Epidermal melanocyte (primary cell): ENCODE measurements around the gene CENPU.
"Not testable (repeated sequence)": the region's sequence is repeated elsewhere in the genome, so short reads cannot be mapped to it uniquely, and the experiment has no call there.

ENCODE experiments used
- DNase-seq: peaks from one replicate; pipeline ENCODE4 v3.0.0; 2011; ENCODE audit warnings: low spot score; ENCODE audit not compliant: insufficient read length

The CENPU gene, protein sequence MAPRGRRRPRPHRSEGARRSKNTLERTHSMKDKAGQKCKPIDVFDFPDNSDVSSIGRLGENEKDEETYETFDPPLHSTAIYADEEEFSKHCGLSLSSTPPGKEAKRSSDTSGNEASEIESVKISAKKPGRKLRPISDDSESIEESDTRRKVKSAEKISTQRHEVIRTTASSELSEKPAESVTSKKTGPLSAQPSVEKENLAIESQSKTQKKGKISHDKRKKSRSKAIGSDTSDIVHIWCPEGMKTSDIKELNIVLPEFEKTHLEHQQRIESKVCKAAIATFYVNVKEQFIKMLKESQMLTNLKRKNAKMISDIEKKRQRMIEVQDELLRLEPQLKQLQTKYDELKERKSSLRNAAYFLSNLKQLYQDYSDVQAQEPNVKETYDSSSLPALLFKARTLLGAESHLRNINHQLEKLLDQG

DNA sequence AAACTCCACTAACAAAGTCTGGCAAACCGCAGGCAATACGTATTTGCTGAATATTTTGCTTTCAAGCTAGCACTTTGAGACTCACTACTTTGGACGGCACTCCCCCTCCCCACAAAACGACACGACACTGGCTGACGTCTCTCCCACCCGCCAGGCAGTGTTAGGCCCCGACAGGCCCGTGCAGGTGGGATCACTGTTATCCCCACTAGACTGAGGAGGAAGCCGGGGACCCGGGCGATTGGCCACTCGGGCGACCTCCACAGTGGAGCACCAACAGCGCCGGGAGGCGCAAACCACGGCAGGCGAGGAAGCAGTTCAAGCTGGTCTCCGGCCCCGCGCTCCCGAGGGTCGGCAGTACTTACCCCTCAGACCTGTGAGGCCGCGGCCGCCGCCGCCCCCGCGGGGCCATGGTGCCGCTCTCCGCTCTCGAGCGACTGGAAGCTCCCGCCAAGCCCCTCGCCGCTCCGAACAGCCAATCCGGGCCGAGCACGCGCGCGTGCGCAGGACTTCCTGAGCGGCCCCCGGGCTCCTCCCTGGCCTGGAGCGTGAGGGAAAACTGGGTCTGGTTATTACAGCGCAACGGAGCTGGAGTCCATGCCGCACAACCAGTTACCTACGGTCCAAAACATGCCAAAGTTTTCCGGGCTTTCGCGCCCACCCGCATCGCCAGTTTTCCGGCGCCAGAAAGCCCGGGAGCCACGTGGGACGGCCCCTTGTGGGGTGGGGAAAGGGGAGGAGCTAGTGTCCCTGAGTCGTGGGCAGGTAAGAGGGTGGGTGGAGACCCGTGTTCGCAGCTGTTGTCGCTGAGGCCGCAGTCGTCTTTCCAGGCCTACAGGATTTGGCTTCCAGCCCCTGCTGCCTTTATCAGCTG, at the start of gene CENPU:
Gene CENPU (minus strand): TSS at position 443 of the 871 bp plus-strand sequence. CDS start 34 bp downstream, at position 409.
- DNase-seq: peak; percentile 99

DNA sequence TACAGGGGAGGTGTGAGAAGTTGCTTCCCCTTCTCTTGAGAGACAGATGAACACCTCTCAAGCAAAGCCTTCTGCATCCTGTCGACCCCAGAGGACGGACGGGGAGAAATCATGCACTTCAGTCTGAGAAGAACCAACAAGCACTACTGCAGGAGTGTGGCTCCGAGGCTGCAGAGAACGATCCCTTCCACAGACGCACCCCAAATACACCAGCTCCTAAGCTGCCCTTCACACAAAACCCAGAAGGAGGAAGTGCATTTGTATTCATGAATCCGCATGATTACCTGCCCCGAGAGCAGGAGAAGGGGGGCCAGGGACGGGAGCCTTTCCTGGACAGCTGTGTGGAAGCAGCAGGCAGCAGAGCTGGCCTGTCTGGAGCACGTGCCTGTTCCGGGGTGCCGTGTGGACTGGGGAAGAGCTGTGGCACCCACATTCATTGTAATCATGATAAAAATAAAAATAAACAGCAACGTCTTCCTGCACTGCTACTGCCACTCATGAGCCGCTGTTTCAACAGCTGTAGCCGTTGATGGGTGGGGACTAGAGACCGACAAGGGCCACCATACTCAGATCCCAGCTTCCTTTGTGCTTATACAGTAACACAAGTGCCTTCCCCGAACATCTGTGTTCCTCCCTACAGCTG, 49.0 kb upstream of the CENPU start:
- DNase-seq: no peak

DNA sequence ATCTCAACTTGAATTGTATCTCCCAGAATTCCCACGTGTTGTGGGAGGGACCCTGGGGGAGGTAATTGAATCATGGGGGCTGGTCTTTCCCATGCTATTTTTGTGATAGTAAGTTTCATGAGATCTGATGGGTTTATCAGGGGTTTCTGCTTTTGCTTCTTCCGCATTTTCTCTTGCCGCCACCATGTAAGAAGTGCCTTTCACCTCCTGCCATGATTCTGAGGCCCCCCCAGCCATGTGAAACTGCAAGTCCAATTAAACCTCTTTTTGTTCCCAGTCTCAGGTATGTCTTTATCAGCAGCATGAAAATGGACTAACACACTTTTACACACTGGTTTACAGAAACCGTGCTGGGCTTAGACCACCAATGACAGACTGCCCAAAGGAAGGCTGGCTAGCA, 45.3 kb upstream of the CENPU start:
- DNase-seq: not testable (repeated sequence)

DNA sequence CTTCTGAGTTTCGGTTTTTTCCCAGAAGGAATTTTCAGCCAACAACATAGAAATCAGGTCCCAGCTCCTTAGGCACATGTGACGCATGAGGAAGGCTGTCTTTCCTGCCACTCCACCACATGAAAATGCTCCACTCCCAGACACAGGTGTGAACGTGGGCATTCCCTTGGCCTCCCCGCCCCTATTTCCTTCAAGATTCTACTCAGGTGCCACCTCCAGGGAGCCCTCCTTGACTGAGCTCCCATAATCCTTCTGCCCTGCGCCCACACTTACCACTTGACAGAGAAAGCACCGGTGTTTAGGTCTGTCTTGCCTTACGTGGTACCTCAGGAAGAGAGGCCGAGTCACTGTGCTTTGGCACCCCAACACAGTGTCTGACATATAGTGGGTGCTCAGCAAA, 44.4 kb upstream of the CENPU start:
- DNase-seq: no peak

DNA sequence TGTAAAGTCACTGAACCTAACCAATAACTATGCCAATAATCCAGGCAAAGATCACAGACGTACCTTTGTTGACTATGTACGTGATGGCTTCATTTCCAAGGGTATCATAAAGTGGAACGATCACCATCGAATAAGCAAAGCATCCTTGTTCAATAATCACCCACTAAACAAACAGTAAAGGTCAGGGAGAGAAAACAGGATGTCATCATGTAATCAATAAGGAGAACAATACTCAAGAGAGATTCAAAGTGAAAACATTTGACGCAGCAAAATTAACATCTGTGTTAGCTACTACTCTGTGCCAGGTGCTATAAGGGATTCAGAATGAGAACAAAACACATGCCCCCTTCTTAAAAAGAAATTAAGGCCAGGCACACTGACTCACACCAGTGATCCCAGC, 42.9 kb upstream of the CENPU start:
- no peak for DNase-seq

DNA sequence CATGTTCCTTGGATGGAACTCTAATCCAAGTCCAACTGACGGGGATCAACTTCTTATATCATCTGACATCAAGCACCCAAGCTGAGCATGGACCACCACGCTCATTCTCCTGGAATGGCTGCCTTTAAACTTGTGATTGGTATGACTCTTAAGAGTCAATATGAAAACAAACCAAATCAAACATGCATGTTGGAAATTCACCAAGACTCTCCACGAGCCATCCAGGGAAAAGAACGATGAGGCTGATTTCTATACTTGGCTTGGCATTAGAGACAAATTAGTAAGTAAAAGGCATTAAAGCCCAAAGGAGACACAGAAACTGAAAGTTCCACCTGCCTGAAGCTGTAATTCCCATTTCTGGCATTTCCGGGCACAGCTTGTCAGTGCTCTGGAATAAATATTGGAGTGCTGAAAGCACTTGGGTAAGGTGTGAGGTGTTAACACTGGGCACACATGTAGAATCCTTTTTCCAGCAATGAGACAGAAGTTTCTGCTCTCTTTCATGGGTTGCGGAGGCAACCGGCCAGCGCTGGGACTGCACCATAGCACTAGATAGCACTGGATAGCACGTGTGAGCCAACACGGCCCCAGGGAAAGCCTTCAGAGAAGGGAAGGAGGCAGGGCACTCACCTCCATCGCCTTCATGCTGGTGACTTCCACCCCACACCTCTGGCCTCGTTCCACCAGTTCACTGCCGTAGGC, 42.1 kb upstream of the CENPU start:
- no peak for DNase-seq

DNA sequence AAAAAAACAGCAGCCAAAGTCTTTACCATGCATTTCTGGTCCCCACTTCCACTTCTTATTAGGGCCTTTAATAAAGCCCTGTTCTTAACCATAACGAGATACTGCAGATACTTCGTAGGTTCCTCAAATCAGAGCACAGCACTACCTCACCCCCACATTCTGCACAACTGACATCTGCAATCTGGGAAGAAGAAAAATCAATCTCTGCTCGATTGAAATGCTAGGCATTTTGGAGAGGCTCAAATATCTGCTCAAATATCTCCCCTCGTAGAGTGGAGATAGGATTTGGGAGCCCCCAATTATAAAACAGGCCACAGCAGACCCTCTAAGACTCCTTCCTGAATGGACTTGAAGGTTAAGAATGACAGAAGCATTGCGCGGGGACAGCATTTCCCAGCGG, 40.3 kb upstream of the CENPU start:
- DNase-seq: no peak

DNA sequence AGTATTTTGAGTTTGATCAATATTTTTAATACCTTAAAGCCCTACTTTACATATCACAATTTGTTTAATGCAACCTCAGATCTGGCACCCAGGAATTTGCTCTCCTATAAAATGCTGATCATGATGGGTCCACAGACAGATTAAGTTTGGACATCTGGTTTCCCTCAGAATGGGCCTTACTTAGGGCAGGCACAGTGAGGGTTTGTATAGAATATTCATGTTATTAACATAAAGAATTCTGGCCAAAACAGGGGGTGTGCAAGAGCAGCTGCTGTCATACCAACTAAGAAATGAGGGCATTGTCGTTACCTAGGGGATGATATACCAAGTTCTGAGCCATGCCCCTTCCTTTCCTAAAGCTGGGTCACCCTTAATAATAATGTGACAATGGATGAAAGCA, 37.5 kb upstream of the CENPU start:
- no peak for DNase-seq

DNA sequence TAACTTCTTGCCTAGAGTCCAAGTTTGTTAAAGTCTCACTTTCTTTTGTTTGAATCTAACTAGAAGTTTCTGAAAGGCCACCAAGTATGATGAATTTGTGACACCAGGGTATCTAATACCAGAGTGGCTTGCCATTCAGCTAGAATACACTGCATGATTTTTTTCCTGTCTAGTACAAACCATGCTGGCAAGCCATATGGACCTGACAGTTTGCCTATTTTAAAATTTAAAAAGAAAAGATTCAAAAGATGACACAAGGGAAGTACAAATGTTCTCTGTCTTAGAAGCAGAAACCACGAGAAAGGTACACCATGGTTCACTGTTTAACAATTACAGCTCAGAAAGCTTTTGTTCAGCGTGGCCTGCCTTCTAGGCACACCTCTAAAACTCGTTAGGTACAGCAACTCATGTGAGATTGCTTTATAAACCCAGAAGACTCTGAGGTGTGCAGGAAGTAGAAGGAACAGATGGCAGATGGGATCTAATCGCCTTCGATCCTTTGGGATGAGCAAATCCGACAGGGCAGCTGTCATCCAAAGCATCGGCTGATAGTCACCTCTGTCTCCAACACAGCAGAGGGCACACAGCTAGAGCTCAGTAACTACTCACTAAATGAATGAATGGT, 35.4 kb upstream of the CENPU start:
- no peak for DNase-seq

DNA sequence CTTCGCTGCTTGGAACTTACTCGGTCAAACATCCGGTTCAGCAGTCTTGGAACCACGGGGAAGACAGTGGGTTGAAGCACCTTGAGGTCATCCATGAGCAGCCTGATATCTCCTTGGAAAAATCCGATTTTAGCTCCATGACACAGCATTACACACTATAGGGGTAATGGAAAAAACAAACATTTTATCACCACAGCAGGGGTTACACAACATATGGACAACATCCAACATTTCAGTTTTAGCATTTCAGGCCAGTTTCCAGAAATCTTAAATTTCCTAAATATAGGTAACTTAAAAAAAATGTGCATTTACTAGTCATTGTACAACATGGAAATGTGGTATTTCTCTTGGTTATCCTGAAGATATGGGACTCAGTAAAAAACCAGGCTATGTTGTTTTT, 34.4 kb upstream of the CENPU start:
- no peak for DNase-seq

DNA sequence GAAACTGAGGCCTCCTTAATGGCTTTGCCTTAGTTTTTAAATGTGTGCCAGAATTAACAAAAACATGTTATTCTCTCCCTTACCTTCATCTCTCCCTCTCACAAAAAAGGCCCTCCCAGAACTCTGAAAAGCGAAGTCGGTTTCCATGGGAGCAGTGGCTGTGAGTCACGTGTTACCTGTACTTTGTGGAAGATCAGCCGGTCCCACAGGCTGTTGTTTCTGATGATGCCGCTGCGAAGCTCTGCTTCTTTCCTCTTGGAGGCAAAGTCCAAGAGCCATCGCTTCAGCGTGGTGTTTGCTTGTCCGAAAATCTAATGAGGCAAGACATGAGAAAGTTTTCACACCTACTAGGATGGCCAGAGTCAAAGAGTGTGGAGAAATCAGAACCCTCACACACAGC, 32.5 kb upstream of the CENPU start:
- no peak for DNase-seq

DNA sequence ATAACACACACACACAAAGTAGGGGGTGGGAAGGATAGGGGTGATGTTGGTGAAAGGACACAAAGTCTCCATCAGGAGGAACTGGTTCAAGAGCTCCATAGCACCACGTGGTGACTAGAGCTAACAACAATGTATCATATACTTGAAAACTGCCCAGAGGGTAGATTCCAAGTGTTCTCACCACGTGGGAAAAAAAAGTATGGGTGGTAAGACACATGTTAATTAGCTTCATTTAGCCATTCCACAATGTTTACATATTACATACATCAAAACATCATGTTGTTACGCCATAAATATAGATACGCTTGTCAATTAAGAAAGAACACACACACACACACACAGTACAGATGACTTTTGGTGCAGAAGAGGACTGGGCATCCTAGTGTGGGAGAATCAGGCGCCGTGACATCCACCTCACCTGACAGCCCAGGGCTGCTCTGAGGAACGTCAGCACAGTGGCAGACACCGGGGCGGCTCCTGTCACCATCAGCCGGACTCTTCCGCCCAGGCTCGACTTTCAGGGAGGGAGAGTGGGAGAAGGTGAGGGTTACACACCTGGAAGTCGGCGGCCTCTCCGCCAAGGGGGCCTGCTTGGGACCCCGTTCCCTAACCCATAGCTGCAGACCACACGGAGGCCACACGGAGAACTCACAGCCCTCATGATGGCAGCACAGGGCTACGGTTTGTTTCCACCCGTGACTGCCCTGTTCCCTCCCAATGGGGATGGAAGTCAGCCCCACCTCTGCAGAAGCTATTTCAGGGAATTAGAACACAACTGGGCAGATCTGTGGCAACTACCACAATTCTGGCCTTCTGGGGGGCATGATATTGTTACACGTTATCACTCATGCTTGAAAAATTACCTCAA, 31.8 kb upstream of the CENPU start:
- DNase-seq: no peak

DNA sequence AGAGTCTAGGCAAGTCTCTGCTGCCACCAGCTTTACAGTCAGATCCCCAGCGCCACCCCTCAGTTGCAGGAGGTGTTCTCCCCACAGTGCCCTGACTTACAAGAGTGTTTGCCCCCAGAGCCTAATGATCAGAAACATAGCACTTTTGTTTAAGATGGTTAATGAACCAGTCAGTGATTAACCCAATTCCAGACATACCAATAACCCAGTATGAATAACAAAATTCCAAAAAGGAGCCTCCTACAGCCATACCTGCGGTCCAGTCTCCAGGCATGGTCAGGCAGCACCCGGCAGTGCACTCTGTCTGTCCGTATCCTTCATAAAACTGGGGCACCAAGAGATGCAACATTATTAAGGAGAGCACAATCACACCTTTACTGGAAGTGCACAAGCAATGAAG, 30.7 kb upstream of the CENPU start:
- DNase-seq: no peak

DNA sequence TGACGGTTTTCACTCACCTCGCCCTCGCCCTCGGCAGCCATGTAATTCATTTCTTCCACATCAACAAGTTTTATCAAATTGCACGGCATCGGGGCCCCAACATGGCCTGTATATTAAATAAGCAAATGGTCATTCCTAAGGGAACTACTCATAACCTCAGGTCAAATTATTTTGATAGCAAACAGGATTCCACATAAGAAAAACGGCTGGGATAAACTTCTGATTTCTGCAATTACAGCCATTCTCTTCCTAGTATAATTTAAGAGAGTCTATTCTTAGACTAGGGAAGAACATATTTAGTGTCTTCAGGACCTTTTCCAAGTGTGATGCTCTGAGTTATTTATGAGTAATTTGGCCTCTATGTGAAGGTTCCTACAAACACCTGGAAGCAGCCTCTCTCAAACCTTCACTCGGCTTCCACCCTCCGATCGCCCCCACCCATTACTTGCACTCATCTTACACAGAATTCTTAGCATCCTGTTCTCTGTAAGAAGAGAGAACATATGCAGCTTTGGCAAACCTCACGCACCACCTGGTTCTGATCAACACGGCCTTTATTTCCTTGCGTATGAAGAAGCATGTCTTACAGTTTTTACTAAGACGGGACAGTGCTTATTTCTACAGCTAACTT, 29.4 kb upstream of the CENPU start:
- DNase-seq: no peak

DNA sequence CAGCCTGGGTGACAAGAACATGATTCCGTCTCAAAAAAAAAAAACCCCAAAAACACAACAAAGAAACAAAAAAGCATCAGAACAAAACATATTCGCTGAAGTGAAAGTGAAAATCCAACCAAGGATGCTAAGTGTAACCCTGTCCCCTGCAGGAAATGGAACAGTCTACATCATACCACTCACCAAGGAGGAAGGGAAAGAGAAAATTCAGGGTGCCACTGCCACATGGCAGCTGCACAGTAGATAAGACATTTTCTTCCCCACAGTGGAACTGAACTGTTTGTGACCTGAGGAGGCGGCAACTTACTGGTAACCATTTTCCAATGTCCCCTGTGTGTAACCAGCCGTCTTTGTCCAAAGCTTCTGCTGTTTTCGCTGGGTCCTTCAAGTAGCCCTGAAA, 28.2 kb upstream of the CENPU start:
- DNase-seq: no peak

DNA sequence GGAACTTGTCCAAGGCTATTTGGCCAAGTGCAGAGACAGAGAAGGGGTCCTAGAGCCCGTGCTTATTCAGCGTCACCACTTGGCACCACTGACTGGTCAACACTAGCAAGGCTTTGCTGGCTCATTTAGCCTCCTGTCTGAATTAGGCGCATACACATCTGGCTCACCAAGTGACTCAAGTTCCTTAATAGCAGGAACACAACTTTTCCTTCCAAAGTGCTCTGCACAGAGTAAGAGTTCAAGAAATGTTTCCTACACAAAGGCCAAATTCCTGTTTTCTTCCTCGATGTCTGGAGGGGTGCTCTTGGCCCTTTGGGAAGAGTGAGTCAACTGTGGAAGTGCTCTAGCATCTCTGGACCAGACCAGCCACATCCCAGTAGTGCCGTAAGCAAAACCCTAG, 26.8 kb upstream of the CENPU start:
- no peak for DNase-seq

DNA sequence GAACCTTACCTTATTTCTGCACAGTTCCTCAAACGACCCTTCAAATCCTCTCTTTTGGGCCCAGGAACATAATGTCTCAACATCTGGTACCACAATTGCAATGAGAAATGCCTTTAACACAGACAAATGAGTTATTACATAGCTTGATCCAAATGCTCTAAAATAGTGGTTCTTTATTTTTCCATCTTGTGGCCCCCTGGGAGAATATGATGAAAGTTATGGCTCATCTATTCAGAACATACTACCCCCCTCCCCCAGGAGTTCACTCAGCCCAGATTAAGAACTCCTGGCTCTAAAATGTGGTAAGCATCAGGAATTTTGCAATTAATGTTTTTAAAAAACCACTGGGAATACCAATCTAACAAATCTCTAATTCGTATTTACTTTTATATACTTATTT, 23.9 kb upstream of the CENPU start:
- DNase-seq: no peak

DNA sequence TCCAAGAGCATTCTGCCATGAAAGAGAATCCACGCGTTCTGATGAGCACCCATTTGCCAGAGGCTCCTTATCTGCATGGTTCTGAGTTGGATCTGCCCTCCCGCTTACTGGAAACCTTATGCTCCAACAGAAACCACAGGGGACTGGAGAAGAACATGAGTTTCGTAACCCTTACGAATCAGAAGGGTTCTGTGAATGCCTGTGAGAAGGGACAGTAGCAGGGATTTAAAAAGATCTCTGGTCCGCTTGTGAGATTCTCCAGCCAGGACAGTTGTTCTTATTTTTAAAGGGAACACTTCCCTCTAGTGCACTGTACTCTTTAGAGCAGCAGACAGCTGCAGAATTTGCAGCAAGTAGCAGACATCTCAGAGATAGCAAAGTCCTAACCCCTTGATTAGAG, 22.5 kb upstream of the CENPU start:
- DNase-seq: no peak

DNA sequence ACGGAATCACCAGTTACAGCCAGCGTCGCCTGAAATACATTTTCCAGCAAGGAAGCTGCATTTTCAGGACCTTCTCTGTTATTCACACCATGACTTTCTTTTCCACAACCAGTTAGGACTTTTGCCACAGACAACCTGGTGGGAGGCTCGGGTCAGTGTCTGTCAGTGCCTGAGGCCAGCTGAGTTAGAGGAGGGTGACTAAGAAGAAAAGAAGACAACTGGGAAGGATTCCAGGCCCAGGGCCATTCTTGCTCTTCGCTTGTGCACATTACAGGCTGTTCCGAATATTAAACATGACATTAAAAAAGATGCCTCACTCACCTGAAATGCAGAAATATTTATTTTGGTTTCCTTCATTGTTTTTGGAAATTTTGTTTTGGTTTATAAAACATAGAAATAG, 21.4 kb upstream of the CENPU start:
- no peak for DNase-seq
